ENCODE measurements around the gene TXNDC5.

Gene TXNDC5

GRCh38 chr6:7841781-7842468, 68.7 kb downstream of the TXNDC5 start:
- Histone ChIP-seq H3K9me3 (replicated peaks in 1 of 11) (peaks cover 0 to 8% (median 0%) of the 10 kb centered on the region in 11 experiments; a peak in 2 of 22 replicates), H3K36me3 (no peaks in the 10 kb centered on the region), H4K20me1 (no peaks in the 10 kb centered on the region), H3K4me1 (peaks cover 0 to 25% (median 1%) of the 10 kb centered on the region in 10 experiments; a peak in 5 of 20 replicates), H3K27me3 (no peaks in the 10 kb centered on the region), H3K4me2 (peak overlapping the region in 1 of 11 experiments; percentile 6; a peak in 1 of 22 replicates), H3K9ac (no peak overlapping the region), H3K4me3 (no peak overlapping the region), H3K27ac (no peak overlapping the region)
- no peak; a peak in 1 of 22 replicates for TF ChIP-seq Cebpa-rat (IDR thresholded peaks at IDR 0.05)

- Histone ChIP-seq H3K27ac (no peak overlapping the region), H3K27me3 (no peaks in the 10 kb centered on the region), H3K9me3 (replicated peaks in 1 of 11) (peaks cover 0 to 9% (median 0%) of the 10 kb centered on the region in 11 experiments; a peak in 3 of 22 replicates), H3K4me2 (no peak overlapping the region), H3K36me3 (no peaks in the 10 kb centered on the region), H3K4me3 (no peak overlapping the region), H3K9ac (no peak overlapping the region), H4K20me1 (no peaks in the 10 kb centered on the region), H3K4me1 (peaks cover 0 to 8% (median under 1%) of the 10 kb centered on the region in 10 experiments; a peak in 4 of 20 replicates)
- TF ChIP-seq Cebpa-rat (IDR thresholded peaks at IDR 0.05) = no peak
Observed at GRCh38 chr6:7836371-7837026, 74.1 kb downstream of the TXNDC5 start.

- no peak overlapping the region for H3K4me2 ChIP-seq
- H3K27ac ChIP-seq = no peak overlapping the region
- peaks cover 0 to 21% (median 10%) of the 10 kb centered on the region in 11 experiments; a peak in 11 of 22 replicates for H3K9me3 ChIP-seq (replicated peaks in 1 of 11)
- no peak overlapping the region for H3K9ac ChIP-seq
- H3K4me1 ChIP-seq = no peaks in the 10 kb centered on the region
- no peak for TF ChIP-seq Cebpa-rat (IDR thresholded peaks at IDR 0.05)
- no peaks in the 10 kb centered on the region for H3K27me3 ChIP-seq
- H3K4me3 ChIP-seq = no peak overlapping the region
- no peaks in the 10 kb centered on the region for H3K36me3 ChIP-seq
- no peaks in the 10 kb centered on the region for H4K20me1 ChIP-seq
Observed at GRCh38 chr6:7833751-7834070, 76.9 kb downstream of the TXNDC5 start.

DNA sequence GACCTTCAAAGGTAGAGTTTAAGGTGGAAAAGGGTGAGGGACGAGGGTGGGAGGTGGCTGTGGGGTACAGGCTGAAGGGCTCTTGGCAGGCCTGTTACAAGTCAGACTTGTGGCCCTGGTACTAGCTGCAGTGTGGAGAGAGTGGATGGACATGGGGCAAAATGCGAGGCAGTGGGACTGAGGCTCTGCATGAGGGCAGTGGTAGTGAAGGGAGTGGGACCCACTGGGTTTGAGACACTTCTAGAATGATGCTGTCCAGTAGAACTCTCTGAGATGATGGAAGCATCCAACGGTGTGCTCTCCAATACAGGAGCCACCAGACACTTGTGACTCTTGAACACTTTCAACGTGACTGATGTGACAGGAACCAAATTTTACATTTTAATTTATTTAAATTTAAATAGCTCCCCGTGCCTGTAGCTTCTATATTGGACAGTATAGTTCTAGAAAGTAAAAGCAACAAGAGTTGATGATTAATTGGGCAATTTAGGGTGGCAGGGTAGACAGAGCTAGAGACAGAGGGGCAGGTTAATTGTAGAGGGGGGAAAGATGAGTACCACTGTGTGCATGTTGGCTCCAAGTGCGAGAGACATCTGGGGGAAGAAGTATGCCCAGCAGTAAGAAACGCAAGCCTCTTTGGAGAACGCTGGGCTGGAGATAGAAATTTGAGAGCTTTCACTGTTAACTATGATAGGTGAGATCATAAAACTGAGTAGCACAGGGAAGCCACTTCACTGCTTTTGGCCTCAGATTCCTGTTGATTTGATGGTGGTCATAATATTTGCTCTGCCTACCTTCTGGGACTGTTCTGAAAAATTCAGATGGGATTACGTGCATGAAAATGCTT, 77.5 kb downstream of the TXNDC5 start:
- Histone ChIP-seq H3K27me3 (no peaks in the 10 kb centered on the region), H3K4me3 (no peak overlapping the region), H3K9ac (no peak overlapping the region), H3K36me3 (no peaks in the 10 kb centered on the region), H3K4me1 (no peaks in the 10 kb centered on the region), H3K27ac (no peak overlapping the region), H4K20me1 (no peaks in the 10 kb centered on the region), H3K4me2 (no peak overlapping the region), H3K9me3 (replicated peaks in 1 of 11) (peaks cover 0 to 21% (median 10%) of the 10 kb centered on the region in 11 experiments; a peak in 11 of 22 replicates)
- TF ChIP-seq Cebpa-rat (IDR thresholded peaks at IDR 0.05) = no peak
